Pancreas (tissue), 10 donors: Measurements from ENCODE around the gene MYDGF. TPM values are rescaled to one million over a fixed set of nuclear protein-coding genes. Genes with fewer than 3 reads are reported as not detected.

Source experiments
- ATAC-seq, 4 donors: fragments of 200-7000 bp; cut with Tn5 transposase; one replicate each; pipeline versions ENCODE4 v1.8.0 to v1.9.1; 2020; ENCODE audit warnings: mild to moderate bottlenecking in 4 of 4, moderate library complexity in 4 of 4
- DNase-seq, 6 donors: peaks; one replicate each; pipeline ENCODE4 v3.0.0-alpha.2; 2020
- FAIRE-seq: peaks from 2 replicates; lab custom pipeline; 2012; peaks lifted over from hg19 to GRCh38; lab: Jason Lieb, UNC
- H3K27ac ChIP-seq, 4 donors: fragments of 200-600 bp; sonication (generic); 1 replicate in 3 of 4; 2 replicates in 1 of 4; pipeline versions ENCODE4 v1.5.0 to v1.8.0; 2020
- H3K27me3 ChIP-seq, 4 donors: fragments of 200-600 bp; one replicate each; pipeline ENCODE4 v1.8.0; 2021
- H3K36me3 ChIP-seq, 3 donors: fragments of 200-600 bp; sonication (generic) in 1 of 3; one replicate each; pipeline versions ENCODE4 v1.5.0 to v1.8.0; 2020 to 2021
- H3K4me1 ChIP-seq, 3 donors: fragments of 200-600 bp; one replicate each; pipeline ENCODE4 v1.8.0; 2021
- H3K4me3 ChIP-seq, 4 donors: fragments of 200-600 bp; sonication (generic) in 2 of 4; one replicate each; pipeline versions ENCODE4 v1.5.0 to v1.8.0; 2020 to 2021
- H3K9me3 ChIP-seq, 4 donors: fragments of 200-600 bp; one replicate each; pipeline ENCODE4 v1.8.0; 2021
- CTCF ChIP-seq, 4 donors: fragments of 200-600 bp; sonication (generic) in 3 of 4; IDR thresholded peaks; one replicate each; pipeline versions ENCODE4 v1.5.0 to v1.8.0; 2021; ENCODE audit warnings: antibody characterized with exemption in 4 of 4
- WGBS, 2 donors: extraction: QIAGEN DNeasy Blood & Tissue Kit; methylation state at CpG; one replicate each; pipeline ENCODE4 v1.1.7; 2013; 5-methylcytosine and 5-hydroxymethylcytosine counted together
- intact Hi-C, 3 donors: fragments of 100-400 bp; cut with DNase I; formaldehyde crosslinking; loops; one replicate each; pipeline versions ENCODE4 v1.11.1 to v1.14.2; 2022
- polyA plus RNA-seq, 2 donors: library from polyadenylated mRNA; stranded (reverse); fragments of 200-250 nt; gene quantifications; one replicate each; pipeline ENCODE4 v1.2.3, GENCODE V29; 2013
- total RNA-seq, 6 donors: library from RNA; stranded (reverse); fragmentation: NEBNext Ultra II Directional in 4 of 6; extraction: Animal tissue kit (Norgen Biotek cat#: 25700) in 4 of 6; gene quantifications; one replicate each; pipeline versions ENCODE4 v1.2.1 to v1.2.4, GENCODE V29; 2021 to 2023
- donor health status: healthy with polysubstance abuse.
- donor health status: DM: no; HTN: no; CAD: no; lungs with moderate emphysema.
- donor health status: DM: no; HTN: no; CAD: no.
- donor health status: control.
- donor health status: control.
- donor health status: Bipolar disorder and iron deficiency.
- donor health status: DM: yes; HTN: yes; CAD: no.
- donor health status: DM: no; HTN: no; CAD: no.
- donor health status: DM: no; HTN: no; CAD: no.
- donor health status: DM: yes; HTN: yes; CAD: no.

The MYDGF gene
- total and polyA plus RNA-seq, 8 donors, result 50.3 to 102 (median 66.4) TPM

- Histone ChIP-seq H3K27ac (peak overlapping the region in 2 of 4 donors; percentile 43 to 53), H3K4me1 (peaks cover 0 to 13% (median 0%) of the 10 kb centered on the region in 3 donors), H3K27me3 (no peaks in the 10 kb centered on the region), H3K4me3 (no peak overlapping the region), H3K36me3 (no peaks in the 10 kb centered on the region), H3K9me3 (no peaks in the 10 kb centered on the region)
- DNase-seq (peak in 1 of 6 donors; percentile 18), ATAC-seq (no peak), FAIRE-seq (no peak)
- 74 to 78% methylated on average over 11 of the region's 11 CpGs for WGBS, 2 donors
- intact Hi-C loops, result no loop called here
- no peak for TF ChIP-seq CTCF (IDR thresholded peaks at IDR 0.05)
Measured at GRCh38 chr19:4638317-4638716, 31.8 kb downstream of the MYDGF start.

GRCh38 chr19:4636761-4637160 lies 33.4 kb downstream of the MYDGF start:
- Histone ChIP-seq H3K27me3 (no peaks in the 10 kb centered on the region), H3K36me3 (no peaks in the 10 kb centered on the region), H3K27ac (no peak overlapping the region), H3K4me1 (peaks cover 0 to 13% (median 0%) of the 10 kb centered on the region in 3 donors), H3K4me3 (peak overlapping the region in 1 of 4 donors; percentile 50), H3K9me3 (no peaks in the 10 kb centered on the region)
- DNase-seq, result no peak
- no peak for TF ChIP-seq CTCF (IDR thresholded peaks at IDR 0.05)
- no peak for FAIRE-seq
- 41 to 44% methylated on average over 8 of the region's 8 CpGs for WGBS, 2 donors
- intact Hi-C loops, result no loop called here
- ATAC-seq, result no peak

DNA sequence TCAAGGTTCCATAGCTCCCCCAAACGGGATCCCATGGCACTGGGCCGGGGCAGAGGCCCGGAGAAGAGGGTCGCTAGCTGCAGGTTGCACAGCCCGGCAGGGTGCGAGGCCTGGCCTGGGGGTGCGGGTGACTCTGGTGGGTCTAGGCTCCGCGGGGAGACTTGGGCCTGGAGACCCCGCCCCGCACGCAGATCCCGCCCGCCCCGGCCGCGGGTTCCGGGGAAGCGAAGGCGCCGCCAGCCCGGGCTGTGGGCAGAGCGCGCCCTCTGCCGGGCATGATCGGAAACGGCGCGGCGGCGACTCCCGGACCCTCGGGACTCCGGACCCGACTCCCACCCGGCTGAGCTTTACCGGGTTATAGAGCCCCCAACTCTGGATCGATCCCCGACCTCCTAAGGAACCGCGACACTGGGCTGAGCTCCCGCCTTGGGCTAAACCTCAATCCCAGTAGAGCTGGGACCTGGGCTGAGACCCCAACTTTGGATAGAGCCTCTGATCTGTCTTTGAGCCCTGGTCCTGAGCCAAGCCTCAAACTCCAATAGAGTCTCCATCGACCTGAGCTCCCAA lies 33.9 kb downstream of the MYDGF start:
- 1% methylated on average over 42 to 43 of the region's 43 CpGs for WGBS, 2 donors
- intact Hi-C loops, result no loop called here
- H3K27ac ChIP-seq, result no peak overlapping the region
- no peaks in the 10 kb centered on the region for H3K36me3 ChIP-seq
- TF ChIP-seq CTCF (IDR thresholded peaks at IDR 0.05), result peak; percentile 91 to 98 (median 95)
- peak overlapping the region; percentile 6 to 50 (median 43) for H3K4me3 ChIP-seq
- DNase-seq (peak; percentile 38 to 92 (median 73)), ATAC-seq (peak; percentile 29 to 54 (median 42)), FAIRE-seq (no peak)
- no peaks in the 10 kb centered on the region for H3K9me3 ChIP-seq
- peaks cover 0 to 13% (median 0%) of the 10 kb centered on the region in 3 donors for H3K4me1 ChIP-seq
- no peaks in the 10 kb centered on the region for H3K27me3 ChIP-seq

DNA sequence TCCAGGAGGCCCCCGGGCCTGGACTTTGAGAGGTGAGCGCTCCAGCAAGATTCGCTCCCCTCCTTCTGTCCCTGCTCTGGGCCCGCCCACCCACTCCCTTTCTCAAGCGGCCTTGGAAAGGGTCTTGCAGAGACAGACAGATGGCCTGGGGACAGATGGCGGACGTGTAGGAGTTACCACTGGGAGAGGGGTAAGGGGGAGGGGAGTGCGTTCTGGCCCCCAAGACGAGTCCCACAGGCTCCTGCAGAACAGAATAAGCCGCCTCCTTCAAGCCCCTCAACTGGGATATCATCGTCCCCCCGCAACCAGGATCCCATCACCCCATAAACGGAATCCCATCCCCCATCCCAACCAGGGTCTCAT lies 34.4 kb downstream of the MYDGF start:
- DNase-seq (peak in 1 of 6 donors; percentile 19), FAIRE-seq (no peak), ATAC-seq (no peak)
- Histone ChIP-seq H3K27ac (no peak overlapping the region), H3K9me3 (no peaks in the 10 kb centered on the region), H3K4me1 (peaks cover 0 to 13% (median 0%) of the 10 kb centered on the region in 3 donors), H3K36me3 (no peaks in the 10 kb centered on the region), H3K4me3 (peak overlapping the region in 3 of 4 donors; percentile 38 to 50 (median 48)), H3K27me3 (no peaks in the 10 kb centered on the region)
- intact Hi-C loops, result no loop called here
- TF ChIP-seq CTCF (IDR thresholded peaks at IDR 0.05), result no peak
- 26 to 27% methylated on average over 12 to 13 of the region's 13 CpGs for WGBS, 2 donors
